Stimulated activated memory B cell treated with anti-CD40 and anti-IgM and Interleukin-4, amounts not matched to agents 10 μg/mL and 1 μg/mL and 100 μg/mL, for 72 hours (primary cell): Measurements from ENCODE around the gene FANCE.

ENCODE experiments used
- ATAC-seq: fragments of 150-1000 bp; cut with Tn5 transposase; 2 replicates; pipeline ENCODE4 v1.10.0; 2021
- H3K27ac Mint-ChIP-seq: one replicate; pipeline ENCODE4 v1.8.0; 2022; ENCODE audit warnings: mild to moderate bottlenecking, mixed read lengths
- H3K27me3 Mint-ChIP-seq: one replicate; pipeline ENCODE4 v1.8.0; 2022; ENCODE audit warnings: mixed read lengths
- H3K36me3 Mint-ChIP-seq: one replicate; pipeline ENCODE4 v1.8.0; 2022; ENCODE audit warnings: mixed read lengths
- H3K4me1 Mint-ChIP-seq: one replicate; pipeline ENCODE4 v1.8.0; 2022; ENCODE audit warnings: mixed read lengths
- H3K4me3 Mint-ChIP-seq: one replicate; pipeline ENCODE4 v1.8.0; 2022; ENCODE audit warnings: mild to moderate bottlenecking, moderate library complexity, mixed read lengths
- H3K9me3 Mint-ChIP-seq: one replicate; pipeline ENCODE4 v1.8.0; 2022; ENCODE audit warnings: mixed read lengths

FANCE gene

GRCh38 chr6:35452183-35453090 lies at the start of gene FANCE:
TSS of gene FANCE (plus strand) at chr6:35452338. CDS start at chr6:35452546, 208 bp downstream.
- peaks cover 13% of the 10 kb centered on the region for H3K36me3 Mint-ChIP-seq
- peak within 1 kb of the TSS; percentile 80 for H3K27ac Mint-ChIP-seq
- H3K4me3 Mint-ChIP-seq: peak within 1 kb of the TSS; percentile 95
- H3K27me3 Mint-ChIP-seq: no peaks in the 10 kb centered on the region
- H3K9me3 Mint-ChIP-seq: no peaks in the 10 kb centered on the region
- peaks cover 39% of the 10 kb centered on the region for H3K4me1 Mint-ChIP-seq
- peak; percentile 97 for ATAC-seq

DNA sequence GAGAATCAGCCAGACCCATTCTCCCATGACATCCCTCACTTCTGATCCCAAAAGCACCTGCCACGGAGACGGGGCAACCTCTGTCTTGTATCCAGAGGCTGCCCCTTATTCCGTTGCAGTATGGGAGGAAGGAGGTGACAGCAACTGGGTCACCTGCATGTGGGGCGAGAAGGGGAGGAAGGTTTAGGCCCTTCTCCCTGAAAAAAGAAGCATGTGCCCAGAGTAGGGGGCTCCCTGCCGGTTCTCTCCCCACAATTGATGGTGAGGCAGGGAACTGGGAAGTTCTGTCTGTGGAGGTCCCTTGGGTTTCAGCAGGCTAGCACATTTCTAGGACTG lies 49.3 kb upstream of the FANCE start:
- H3K9me3 Mint-ChIP-seq: no peaks in the 10 kb centered on the region
- peaks cover 19% of the 10 kb centered on the region for H3K4me1 Mint-ChIP-seq
- no peaks in the 10 kb centered on the region for H3K27me3 Mint-ChIP-seq
- H3K36me3 Mint-ChIP-seq: peaks cover 12% of the 10 kb centered on the region
- H3K27ac Mint-ChIP-seq: peak overlapping the region; percentile 13
- no peak for ATAC-seq
- no peak overlapping the region for H3K4me3 Mint-ChIP-seq

GRCh38 chr6:35403544-35404442 lies 48.3 kb upstream of the FANCE start:
- no peak for ATAC-seq
- peaks cover 19% of the 10 kb centered on the region for H3K4me1 Mint-ChIP-seq
- H3K9me3 Mint-ChIP-seq: no peaks in the 10 kb centered on the region
- no peak overlapping the region for H3K4me3 Mint-ChIP-seq
- no peak overlapping the region for H3K27ac Mint-ChIP-seq
- H3K27me3 Mint-ChIP-seq: no peaks in the 10 kb centered on the region
- H3K36me3 Mint-ChIP-seq: peaks cover 5% of the 10 kb centered on the region

- H3K27ac Mint-ChIP-seq: peak overlapping the region; percentile 6
These were observed 45.2 kb upstream of the FANCE start for GRCh38 chr6:35406711-35407485.

DNA sequence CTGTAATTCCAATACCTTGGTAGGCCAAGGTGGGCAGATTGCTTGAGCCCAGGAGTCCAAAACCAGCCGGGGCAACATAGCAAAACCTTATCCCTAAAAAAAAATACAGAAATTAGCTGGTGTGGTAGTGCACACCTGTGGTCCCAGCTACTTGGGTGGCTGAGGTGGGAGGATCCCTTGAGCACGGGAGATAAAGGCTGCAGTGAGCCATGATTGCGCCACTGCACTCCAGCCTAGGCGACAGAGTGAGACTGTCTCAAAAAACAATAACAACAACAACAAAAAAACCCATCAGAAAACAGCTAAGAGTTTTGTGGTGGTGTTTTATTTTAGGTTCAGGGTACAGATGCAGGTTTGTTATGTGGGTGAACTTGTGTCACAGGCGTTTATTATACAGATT lies 42.9 kb upstream of the FANCE start:
- Mint-ChIP-seq H3K4me1 (peaks cover 31% of the 10 kb centered on the region), H3K9me3 (no peaks in the 10 kb centered on the region), H3K27ac (no peak overlapping the region), H3K36me3 (peaks cover 31% of the 10 kb centered on the region), H3K27me3 (no peaks in the 10 kb centered on the region), H3K4me3 (no peak overlapping the region)
- no peak for ATAC-seq

More at GRCh38 chr6:35406711-35407485, 45.2 kb upstream of the FANCE start:
- H3K9me3 Mint-ChIP-seq: no peaks in the 10 kb centered on the region
- no peak overlapping the region for H3K4me3 Mint-ChIP-seq
- peaks cover 10% of the 10 kb centered on the region for H3K36me3 Mint-ChIP-seq
- H3K4me1 Mint-ChIP-seq: peaks cover 31% of the 10 kb centered on the region
- H3K27me3 Mint-ChIP-seq: no peaks in the 10 kb centered on the region
- ATAC-seq: no peak

- peak overlapping the region; percentile 19 for H3K27ac Mint-ChIP-seq
- no peak overlapping the region for H3K4me3 Mint-ChIP-seq
These were observed 42.0 kb upstream of the FANCE start for GRCh38 chr6:35410131-35410530.

DNA sequence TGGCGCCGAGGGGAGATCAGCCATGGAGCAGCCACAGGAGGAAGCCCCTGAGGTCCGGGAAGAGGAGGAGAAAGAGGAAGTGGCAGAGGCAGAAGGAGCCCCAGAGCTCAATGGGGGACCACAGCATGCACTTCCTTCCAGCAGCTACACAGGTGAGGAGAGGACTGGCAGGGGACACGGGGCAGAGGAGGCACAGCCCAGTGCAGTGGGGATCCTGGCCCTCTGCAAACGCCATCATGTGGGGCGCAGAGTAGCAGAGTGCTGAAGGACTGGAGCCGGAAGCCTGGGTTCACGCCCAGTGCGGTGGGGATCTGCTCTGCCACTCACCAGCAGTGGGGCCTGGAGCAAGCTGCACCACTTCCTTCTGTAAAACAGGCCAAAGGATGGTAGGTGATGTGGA lies 41.1 kb upstream of the FANCE start:
- Mint-ChIP-seq H3K9me3 (no peaks in the 10 kb centered on the region), H3K27me3 (no peaks in the 10 kb centered on the region), H3K36me3 (peaks cover 37% of the 10 kb centered on the region), H3K27ac (peak overlapping the region; percentile 19), H3K4me3 (no peak overlapping the region), H3K4me1 (peaks cover 28% of the 10 kb centered on the region)
- peak; percentile 57 for ATAC-seq

More at GRCh38 chr6:35410131-35410530, 42.0 kb upstream of the FANCE start:
- Mint-ChIP-seq H3K27me3 (no peaks in the 10 kb centered on the region), H3K4me1 (peaks cover 31% of the 10 kb centered on the region), H3K36me3 (peaks cover 31% of the 10 kb centered on the region), H3K9me3 (no peaks in the 10 kb centered on the region)
- ATAC-seq: no peak

DNA sequence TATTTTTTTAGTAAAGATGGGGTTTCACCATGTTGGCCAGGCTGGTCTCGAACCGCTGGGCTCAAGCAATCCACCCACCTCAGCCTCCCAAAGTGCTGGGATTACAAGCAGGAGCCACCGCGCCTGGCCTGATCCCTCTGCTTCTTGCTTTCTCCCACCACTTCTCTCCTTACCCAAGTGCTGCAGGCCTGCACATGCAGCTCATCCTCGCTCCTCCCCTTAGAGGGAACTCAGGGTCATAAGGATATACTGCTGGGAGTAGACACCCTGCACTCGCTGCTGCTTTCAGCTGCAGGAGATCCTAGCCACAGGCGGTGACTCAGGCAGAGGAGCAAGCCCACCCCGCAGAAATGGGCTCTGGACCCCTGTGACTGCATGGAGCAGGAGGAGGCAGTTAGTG lies 40.0 kb upstream of the FANCE start:
- no peak overlapping the region for H3K4me3 Mint-ChIP-seq
- H3K27me3 Mint-ChIP-seq: no peaks in the 10 kb centered on the region
- peaks cover 37% of the 10 kb centered on the region for H3K36me3 Mint-ChIP-seq
- peaks cover 21% of the 10 kb centered on the region for H3K4me1 Mint-ChIP-seq
- no peaks in the 10 kb centered on the region for H3K9me3 Mint-ChIP-seq
- ATAC-seq: no peak
- no peak overlapping the region for H3K27ac Mint-ChIP-seq

- Mint-ChIP-seq H3K4me1 (peaks cover 30% of the 10 kb centered on the region), H3K27me3 (no peaks in the 10 kb centered on the region), H3K9me3 (no peaks in the 10 kb centered on the region), H3K27ac (no peak overlapping the region), H3K4me3 (no peak overlapping the region), H3K36me3 (peaks cover 51% of the 10 kb centered on the region)
- ATAC-seq: no peak
These were observed 38.2 kb upstream of the FANCE start for GRCh38 chr6:35413911-35414310.

DNA sequence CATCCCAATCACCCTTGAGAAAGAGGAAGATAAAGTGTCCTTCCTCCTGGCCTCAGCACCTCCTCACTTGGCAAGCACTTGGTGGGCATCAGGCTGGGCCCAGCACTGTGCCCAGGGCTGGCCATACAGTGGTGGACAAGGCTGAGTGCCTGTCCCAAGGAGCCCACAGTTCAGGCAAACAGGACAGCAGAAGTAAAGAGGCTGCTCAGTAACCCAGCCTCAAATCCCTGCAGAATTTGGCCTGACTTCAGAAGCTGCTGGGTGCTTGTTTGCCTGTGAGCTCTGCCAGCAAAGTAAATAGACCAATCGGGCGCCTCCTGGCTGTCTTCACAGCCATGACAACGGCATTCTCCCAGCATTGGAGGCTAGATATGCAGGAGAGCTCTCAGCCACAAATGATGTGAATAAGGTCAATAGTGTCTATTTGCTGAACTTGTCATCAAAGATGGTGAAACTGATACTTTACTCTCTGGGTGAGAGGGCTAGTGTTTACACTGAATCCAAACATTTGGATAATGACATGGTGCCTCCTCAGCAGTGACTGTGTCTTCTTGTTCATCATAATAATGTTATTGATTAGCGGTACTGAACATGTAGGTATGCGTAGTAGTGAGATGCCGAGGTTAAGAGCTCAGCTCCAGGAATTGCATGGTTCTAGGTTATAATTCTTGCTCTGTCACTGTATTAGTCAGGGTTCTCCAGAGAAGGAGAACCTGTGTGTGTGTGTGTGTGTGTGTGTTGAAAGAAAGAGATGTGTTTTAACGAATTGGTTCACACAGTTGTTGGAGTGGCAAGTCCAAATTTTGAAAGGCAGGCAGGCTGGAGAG lies 36.9 kb upstream of the FANCE start:
- no peak overlapping the region for H3K4me3 Mint-ChIP-seq
- H3K27ac Mint-ChIP-seq: no peak overlapping the region
- peaks cover 23% of the 10 kb centered on the region for H3K4me1 Mint-ChIP-seq
- no peak for ATAC-seq
- no peaks in the 10 kb centered on the region for H3K27me3 Mint-ChIP-seq
- H3K36me3 Mint-ChIP-seq: peaks cover 52% of the 10 kb centered on the region
- no peaks in the 10 kb centered on the region for H3K9me3 Mint-ChIP-seq

GRCh38 chr6:35417979-35418661 lies 34.0 kb upstream of the FANCE start:
- H3K27me3 Mint-ChIP-seq: no peaks in the 10 kb centered on the region
- H3K9me3 Mint-ChIP-seq: no peaks in the 10 kb centered on the region
- H3K27ac Mint-ChIP-seq: no peak overlapping the region
- H3K4me3 Mint-ChIP-seq: no peak overlapping the region
- H3K4me1 Mint-ChIP-seq: peaks cover 13% of the 10 kb centered on the region
- ATAC-seq: no peak
- H3K36me3 Mint-ChIP-seq: peaks cover 46% of the 10 kb centered on the region

GRCh38 chr6:35419417-35419816 lies 32.7 kb upstream of the FANCE start:
- ATAC-seq: no peak
- Mint-ChIP-seq H3K4me3 (no peak overlapping the region), H3K4me1 (peaks cover 13% of the 10 kb centered on the region), H3K9me3 (no peaks in the 10 kb centered on the region), H3K27me3 (no peaks in the 10 kb centered on the region), H3K27ac (no peak overlapping the region), H3K36me3 (peaks cover 49% of the 10 kb centered on the region)

DNA sequence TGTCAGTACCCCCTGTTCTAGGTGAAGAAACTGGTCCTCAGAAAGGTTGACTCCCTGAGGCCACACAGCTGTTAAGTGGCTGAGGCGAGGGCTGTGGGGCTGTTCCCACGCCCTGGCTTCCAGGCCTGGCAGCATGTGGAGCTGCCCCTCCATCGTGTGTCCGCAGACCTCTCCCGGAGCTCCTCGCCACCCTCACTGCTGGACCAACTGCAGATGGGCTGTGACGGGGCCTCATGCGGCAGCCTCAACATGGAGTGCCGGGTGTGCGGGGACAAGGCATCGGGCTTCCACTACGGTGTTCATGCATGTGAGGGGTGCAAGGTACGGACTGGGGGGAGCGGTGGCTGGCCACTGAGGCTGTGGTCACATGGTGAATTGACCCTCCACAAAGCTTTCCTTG lies 32.2 kb upstream of the FANCE start:
- H3K36me3 Mint-ChIP-seq: peaks cover 54% of the 10 kb centered on the region
- no peak overlapping the region for H3K27ac Mint-ChIP-seq
- peaks cover 13% of the 10 kb centered on the region for H3K4me1 Mint-ChIP-seq
- H3K9me3 Mint-ChIP-seq: no peaks in the 10 kb centered on the region
- ATAC-seq: no peak
- no peaks in the 10 kb centered on the region for H3K27me3 Mint-ChIP-seq
- H3K4me3 Mint-ChIP-seq: no peak overlapping the region

DNA sequence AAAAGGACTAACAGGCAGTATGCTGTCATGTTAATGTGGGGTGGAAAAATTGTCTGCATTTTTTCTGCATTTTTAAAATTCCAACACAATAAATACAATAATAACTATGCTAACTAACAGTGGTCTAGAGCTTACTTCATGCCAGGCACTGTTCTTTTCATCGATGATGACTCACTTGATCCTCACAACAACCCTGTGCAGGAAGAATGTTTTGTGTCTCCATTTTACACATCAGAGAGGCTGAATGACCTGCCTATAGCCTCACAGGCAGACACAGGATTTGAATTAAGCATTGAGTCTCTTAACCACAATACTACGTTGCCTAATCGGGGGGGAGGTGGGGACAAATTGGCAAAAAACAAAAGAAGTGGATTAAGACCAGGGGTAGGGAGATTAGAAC lies 26.9 kb upstream of the FANCE start:
- ATAC-seq: no peak
- H3K27ac Mint-ChIP-seq: no peak overlapping the region
- H3K9me3 Mint-ChIP-seq: peaks cover 11% of the 10 kb centered on the region
- no peak overlapping the region for H3K4me3 Mint-ChIP-seq
- H3K36me3 Mint-ChIP-seq: peaks cover 69% of the 10 kb centered on the region
- no peaks in the 10 kb centered on the region for H3K27me3 Mint-ChIP-seq
- H3K4me1 Mint-ChIP-seq: peaks cover 11% of the 10 kb centered on the region
